HL-60 (cell line): Measurements from ENCODE around the gene SCYL1.

Experiments used
- POLR2AphosphoS5 ChIP-seq: IDR thresholded peaks from 2 replicates; pipeline ENCODE4 v1.6.1; 2012; ENCODE audit warnings: low read depth
- TF ChIP-seq, protein P1 (sequence below): IDR thresholded peaks from one replicate; pipeline ENCODE4 v1.5.1; 2011; ENCODE audit warnings: low read length, control low read depth, inconsistent platforms; ENCODE audit not compliant: insufficient read depth
- TF ChIP-seq, protein P2 (sequence below): IDR thresholded peaks from 2 replicates; pipeline ENCODE4 v1.6.1; 2012; ENCODE audit warnings: low read depth; ENCODE audit not compliant: insufficient replicate concordance

DNA sequence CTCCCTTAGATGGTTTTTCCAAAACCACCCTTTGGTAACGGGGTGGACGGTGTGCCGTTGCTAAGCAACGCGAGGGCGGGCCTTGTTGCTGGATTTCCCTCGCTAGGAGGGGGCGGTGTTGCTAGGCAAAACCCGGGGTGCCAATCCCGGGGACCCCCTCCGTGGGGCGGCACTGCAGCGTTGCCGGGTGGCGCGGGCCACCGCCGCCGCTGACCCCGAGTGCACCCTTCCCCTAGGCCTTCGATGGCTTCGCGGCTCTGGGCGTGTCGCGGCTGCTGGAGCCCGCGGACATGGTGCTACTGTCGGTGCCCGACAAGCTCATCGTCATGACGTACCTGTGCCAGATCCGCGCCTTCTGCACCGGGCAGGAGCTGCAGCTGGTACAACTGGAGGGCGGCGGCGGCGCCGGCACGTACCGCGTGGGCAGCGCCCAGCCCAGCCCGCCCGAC is 59.9 kb downstream of the SCYL1 start:
- TF ChIP-seq, protein P1, sequence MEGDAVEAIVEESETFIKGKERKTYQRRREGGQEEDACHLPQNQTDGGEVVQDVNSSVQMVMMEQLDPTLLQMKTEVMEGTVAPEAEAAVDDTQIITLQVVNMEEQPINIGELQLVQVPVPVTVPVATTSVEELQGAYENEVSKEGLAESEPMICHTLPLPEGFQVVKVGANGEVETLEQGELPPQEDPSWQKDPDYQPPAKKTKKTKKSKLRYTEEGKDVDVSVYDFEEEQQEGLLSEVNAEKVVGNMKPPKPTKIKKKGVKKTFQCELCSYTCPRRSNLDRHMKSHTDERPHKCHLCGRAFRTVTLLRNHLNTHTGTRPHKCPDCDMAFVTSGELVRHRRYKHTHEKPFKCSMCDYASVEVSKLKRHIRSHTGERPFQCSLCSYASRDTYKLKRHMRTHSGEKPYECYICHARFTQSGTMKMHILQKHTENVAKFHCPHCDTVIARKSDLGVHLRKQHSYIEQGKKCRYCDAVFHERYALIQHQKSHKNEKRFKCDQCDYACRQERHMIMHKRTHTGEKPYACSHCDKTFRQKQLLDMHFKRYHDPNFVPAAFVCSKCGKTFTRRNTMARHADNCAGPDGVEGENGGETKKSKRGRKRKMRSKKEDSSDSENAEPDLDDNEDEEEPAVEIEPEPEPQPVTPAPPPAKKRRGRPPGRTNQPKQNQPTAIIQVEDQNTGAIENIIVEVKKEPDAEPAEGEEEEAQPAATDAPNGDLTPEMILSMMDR, result no peak
- TF ChIP-seq, protein P2, sequence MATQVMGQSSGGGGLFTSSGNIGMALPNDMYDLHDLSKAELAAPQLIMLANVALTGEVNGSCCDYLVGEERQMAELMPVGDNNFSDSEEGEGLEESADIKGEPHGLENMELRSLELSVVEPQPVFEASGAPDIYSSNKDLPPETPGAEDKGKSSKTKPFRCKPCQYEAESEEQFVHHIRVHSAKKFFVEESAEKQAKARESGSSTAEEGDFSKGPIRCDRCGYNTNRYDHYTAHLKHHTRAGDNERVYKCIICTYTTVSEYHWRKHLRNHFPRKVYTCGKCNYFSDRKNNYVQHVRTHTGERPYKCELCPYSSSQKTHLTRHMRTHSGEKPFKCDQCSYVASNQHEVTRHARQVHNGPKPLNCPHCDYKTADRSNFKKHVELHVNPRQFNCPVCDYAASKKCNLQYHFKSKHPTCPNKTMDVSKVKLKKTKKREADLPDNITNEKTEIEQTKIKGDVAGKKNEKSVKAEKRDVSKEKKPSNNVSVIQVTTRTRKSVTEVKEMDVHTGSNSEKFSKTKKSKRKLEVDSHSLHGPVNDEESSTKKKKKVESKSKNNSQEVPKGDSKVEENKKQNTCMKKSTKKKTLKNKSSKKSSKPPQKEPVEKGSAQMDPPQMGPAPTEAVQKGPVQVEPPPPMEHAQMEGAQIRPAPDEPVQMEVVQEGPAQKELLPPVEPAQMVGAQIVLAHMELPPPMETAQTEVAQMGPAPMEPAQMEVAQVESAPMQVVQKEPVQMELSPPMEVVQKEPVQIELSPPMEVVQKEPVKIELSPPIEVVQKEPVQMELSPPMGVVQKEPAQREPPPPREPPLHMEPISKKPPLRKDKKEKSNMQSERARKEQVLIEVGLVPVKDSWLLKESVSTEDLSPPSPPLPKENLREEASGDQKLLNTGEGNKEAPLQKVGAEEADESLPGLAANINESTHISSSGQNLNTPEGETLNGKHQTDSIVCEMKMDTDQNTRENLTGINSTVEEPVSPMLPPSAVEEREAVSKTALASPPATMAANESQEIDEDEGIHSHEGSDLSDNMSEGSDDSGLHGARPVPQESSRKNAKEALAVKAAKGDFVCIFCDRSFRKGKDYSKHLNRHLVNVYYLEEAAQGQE, result no peak
- no peak for TF ChIP-seq POLR2AphosphoS5
